Right lobe of liver (tissue), 6 donors: Measurements from ENCODE around the gene IDUA. TPM values are rescaled to one million over a fixed set of nuclear protein-coding genes. Genes with fewer than 3 reads are reported as not detected.

ENCODE experiments used
- ATAC-seq, 4 donors: fragments of 200-7000 bp; cut with Tn5 transposase; one replicate each; pipeline ENCODE4 v1.9.1; 2020; ENCODE audit warnings: mild to moderate bottlenecking in 4 of 4, moderate library complexity in 4 of 4
- DNase-seq, 3 donors: peaks; one replicate each; pipeline ENCODE4 v3.0.0-alpha.2; 2020
- H3K27ac ChIP-seq, 3 donors: fragments of 200-600 bp; one replicate each; pipeline ENCODE4 v1.8.0; 2022
- H3K27me3 ChIP-seq, 2 donors: fragments of 200-600 bp; one replicate each; pipeline ENCODE4 v1.8.0; 2022
- H3K36me3 ChIP-seq, 4 donors: fragments of 200-600 bp; sonication (generic) in 1 of 4; one replicate each; pipeline versions ENCODE4 v1.5.1 to v1.8.0; 2017 to 2022; ENCODE audit warnings: control low read depth in 1 of 4
- H3K4me1 ChIP-seq, 4 donors: fragments of 200-600 bp; sonication (generic) in 1 of 4; one replicate each; pipeline versions ENCODE4 v1.5.1 to v1.8.0; 2017 to 2022; ENCODE audit warnings: control low read depth in 1 of 4
- H3K4me3 ChIP-seq, 3 donors: fragments of 200-600 bp; one replicate each; pipeline ENCODE4 v1.8.0; 2022
- H3K9me3 ChIP-seq, 4 donors: fragments of 200-600 bp; sonication (generic) in 1 of 4; one replicate each; pipeline versions ENCODE4 v1.5.1 to v1.8.0; 2017 to 2022; ENCODE audit warnings: control low read depth in 1 of 4
- POLR2A ChIP-seq: fragments of 450-650 bp; IDR thresholded peaks from one replicate; pipeline ENCODE4 v1.6.1; 2017; ENCODE audit warnings: antibody characterized with exemption, mild to moderate bottlenecking
- WGBS: methylation state at CpG from one replicate; pipeline ENCODE4 v1.1.6; 2018; ENCODE audit warnings: low coverage, low lambda C conversion rate; ENCODE audit not compliant: insufficient coverage; ENCODE audit errors: missing lambda C conversion rate; 5-methylcytosine and 5-hydroxymethylcytosine counted together
- intact Hi-C, 2 donors: fragments of 100-400 bp; cut with DNase I; formaldehyde crosslinking; loops; one replicate each; pipeline versions ENCODE4 v1.11.2 to v1.14.1; 2022
- total RNA-seq, 6 experiments: library from RNA; depleted of rRNA in 2 of 6; stranded (reverse); fragments of >200 nt in 2 of 6; fragmentation: NEBNext Ultra II Directional in 3 of 6; extraction: Animal tissue kit (Norgen Biotek cat#: 25700) in 3 of 6; gene quantifications; one replicate each; pipeline versions ENCODE4 v1.1.0 to v1.2.4, GENCODE V29; 2016 to 2023
- TF ChIP-seq, protein P1 (sequence below), 4 donors: fragments of 200-600 bp in 3 of 4; fragments of 450-650 bp in 1 of 4; IDR thresholded peaks; one replicate each; pipeline versions ENCODE4 v1.5.1 to v1.8.0; 2016 to 2022; ENCODE audit warnings: antibody characterized with exemption in 4 of 4, mild to moderate bottlenecking in 2 of 4
- donor health status: DM: no; HTN: yes; CAD: no.
- donor health status: DM: no; HTN: no; CAD: no.
- donor health status: DM: no; HTN: no; CAD: no.
- donor health status: DM: no; HTN: yes; CAD: no.
- donor health status: DM: no; HTN: yes; CAD: no.

IDUA gene
- total RNA-seq, 6 experiments from 2014 or later, result 4.7 to 15.1 (median 11.0) TPM

DNA sequence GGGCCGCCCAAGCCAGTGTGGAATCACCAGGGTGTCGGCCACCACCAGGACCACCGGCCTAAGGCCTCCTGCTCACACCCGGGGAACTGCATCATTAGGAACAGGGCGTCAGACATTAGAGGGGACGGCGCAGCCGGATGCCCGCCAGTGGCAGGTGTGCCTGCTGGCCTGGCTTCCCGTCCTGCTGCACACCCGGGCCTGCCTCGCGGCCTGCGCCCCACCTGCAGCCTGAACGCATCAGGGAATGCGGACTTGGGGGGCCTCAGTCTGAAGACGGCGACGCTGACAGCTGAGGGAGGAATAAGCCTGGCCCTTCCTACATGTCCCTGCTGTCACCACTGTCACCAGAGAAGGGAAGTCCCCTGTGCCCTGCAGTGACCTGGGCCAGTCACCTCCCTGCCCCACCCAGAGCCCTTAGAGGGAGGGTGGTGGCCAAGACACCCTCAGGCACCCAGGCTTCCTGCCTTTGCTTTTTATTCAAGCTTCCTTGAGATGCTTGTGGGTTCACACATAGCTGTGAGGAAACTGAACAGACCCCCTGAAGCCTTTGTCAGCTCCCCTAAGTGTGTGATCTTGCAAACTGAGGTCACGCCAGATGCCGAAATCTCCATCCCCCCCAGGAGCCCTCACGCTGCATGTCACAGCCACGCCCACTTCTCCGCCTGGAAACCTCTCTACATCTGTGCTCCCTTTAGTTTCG is 16.6 kb upstream of the IDUA start:
- Histone ChIP-seq H3K27me3 (no peaks in the 10 kb centered on the region), H3K36me3 (no peaks in the 10 kb centered on the region), H3K27ac (no peak overlapping the region), H3K4me3 (no peak overlapping the region), H3K4me1 (peaks cover 0 to 21% (median 5%) of the 10 kb centered on the region in 4 donors), H3K9me3 (no peaks in the 10 kb centered on the region)
- intact Hi-C loops, result loop anchor here in 1 of 2 donors (5.0 kb wide), 1 partner anchor 38 kb away; the partner anchor contains the start of genes GAK and TMEM175
- TF ChIP-seq POLR2A, result no peak
- TF ChIP-seq, protein P1, sequence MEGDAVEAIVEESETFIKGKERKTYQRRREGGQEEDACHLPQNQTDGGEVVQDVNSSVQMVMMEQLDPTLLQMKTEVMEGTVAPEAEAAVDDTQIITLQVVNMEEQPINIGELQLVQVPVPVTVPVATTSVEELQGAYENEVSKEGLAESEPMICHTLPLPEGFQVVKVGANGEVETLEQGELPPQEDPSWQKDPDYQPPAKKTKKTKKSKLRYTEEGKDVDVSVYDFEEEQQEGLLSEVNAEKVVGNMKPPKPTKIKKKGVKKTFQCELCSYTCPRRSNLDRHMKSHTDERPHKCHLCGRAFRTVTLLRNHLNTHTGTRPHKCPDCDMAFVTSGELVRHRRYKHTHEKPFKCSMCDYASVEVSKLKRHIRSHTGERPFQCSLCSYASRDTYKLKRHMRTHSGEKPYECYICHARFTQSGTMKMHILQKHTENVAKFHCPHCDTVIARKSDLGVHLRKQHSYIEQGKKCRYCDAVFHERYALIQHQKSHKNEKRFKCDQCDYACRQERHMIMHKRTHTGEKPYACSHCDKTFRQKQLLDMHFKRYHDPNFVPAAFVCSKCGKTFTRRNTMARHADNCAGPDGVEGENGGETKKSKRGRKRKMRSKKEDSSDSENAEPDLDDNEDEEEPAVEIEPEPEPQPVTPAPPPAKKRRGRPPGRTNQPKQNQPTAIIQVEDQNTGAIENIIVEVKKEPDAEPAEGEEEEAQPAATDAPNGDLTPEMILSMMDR (IDR thresholded peaks at IDR 0.05), result no peak
- no peak for DNase-seq
- no peak for ATAC-seq
- WGBS, result 88% methylated on average over 5 of the region's 25 CpGs

DNA sequence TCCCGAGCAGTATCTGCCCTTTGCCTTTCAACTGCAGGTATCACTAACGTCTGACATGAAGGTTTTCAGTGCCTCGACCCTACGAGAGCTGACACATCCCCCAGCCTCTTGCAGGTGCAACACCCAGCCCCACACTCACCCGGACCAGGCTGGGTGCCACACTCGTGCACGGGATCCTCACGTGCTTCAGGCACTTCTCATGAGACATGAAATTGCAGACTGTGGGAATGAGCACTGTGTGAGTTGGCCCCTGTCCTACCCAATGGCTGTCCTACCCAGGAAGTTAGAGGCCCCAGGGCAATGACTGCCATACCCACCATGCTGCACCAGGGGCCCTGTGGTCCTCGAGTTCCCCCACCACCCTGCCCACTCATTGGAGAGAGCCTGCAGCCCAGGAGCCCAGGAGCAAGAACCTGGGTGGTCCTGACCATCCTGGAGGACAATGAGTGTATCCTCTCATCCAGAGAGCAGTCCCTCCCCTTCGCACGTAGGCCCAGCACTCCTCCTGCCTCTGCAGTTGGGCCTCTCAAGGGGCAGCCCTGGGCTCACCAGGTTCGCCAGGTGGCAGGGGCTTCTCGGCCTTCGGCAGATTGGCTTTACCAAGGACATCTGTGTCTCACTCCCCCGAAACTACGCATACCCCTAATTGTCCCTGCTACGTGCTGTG is 15.9 kb upstream of the IDUA start:
- 100% methylated on average over 5 of the region's 17 CpGs for WGBS

DNA sequence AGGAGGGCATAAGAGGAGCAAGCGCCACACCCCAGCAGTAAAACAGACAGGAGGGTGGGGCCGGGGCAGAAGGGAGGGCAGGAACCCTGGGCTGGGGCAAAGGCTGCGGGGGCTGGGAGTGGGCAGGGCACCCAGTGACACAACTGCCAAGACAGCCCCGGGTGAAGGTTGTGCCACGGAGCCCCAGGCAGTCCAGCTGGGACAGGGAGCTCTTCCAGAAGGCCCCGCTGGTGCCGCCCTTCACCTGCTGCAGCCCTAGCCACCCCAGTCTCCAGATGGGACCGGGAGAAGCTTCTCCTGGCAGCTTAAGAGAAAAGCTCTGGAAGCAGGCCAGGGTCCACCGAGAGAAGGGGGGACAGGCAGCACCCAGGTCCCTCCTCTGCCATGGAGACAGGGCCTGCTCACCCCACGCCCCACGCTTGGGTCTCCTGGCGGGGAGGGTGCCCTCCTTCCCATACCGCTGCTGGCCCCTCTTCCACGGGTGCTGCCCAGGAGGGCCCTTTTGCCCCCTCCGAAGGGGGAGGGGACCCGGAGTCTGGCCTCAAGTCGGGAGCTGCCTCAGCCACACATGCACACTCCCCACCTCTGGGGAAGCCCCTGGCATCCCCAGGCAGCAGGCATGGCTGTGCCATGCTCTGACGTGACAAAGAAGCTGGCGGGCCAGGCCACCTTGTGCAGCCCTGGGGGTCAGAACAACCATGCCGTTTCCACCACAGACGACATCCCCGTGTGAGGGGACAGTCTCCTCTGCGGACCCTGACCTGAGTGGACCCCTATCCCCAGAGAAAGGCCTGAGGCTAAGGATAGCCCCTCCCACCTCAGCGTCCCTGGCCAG is 15.0 kb upstream of the IDUA start:
- intact Hi-C loops, result loop anchor here in 1 of 2 donors (5.0 kb wide), 1 partner anchor 40 kb away; the partner anchor contains the start of genes GAK and TMEM175
- Histone ChIP-seq H3K36me3 (no peaks in the 10 kb centered on the region), H3K27me3 (no peaks in the 10 kb centered on the region), H3K4me1 (peaks cover 0 to 21% (median 5%) of the 10 kb centered on the region in 4 donors), H3K9me3 (no peaks in the 10 kb centered on the region), H3K27ac (no peak overlapping the region), H3K4me3 (peak overlapping the region in 2 of 3 donors; percentile 61 to 68)
- ATAC-seq (no peak), DNase-seq (peak in 1 of 3 donors; percentile 64)
- TF ChIP-seq, protein P1 (IDR thresholded peaks at IDR 0.05), result no peak
- no peak for TF ChIP-seq POLR2A
- 53% methylated on average over 3 of the region's 24 CpGs for WGBS

More for the DNA sequence above, 15.9 kb upstream of the IDUA start:
- H3K27ac ChIP-seq, result no peak overlapping the region
- no peak overlapping the region for H3K4me3 ChIP-seq
- ATAC-seq, result no peak
- H3K36me3 ChIP-seq, result no peaks in the 10 kb centered on the region
- H3K27me3 ChIP-seq, result no peaks in the 10 kb centered on the region
- H3K4me1 ChIP-seq, result peaks cover 0 to 21% (median 5%) of the 10 kb centered on the region in 4 donors
- H3K9me3 ChIP-seq, result no peaks in the 10 kb centered on the region
- intact Hi-C loops, result loop anchor here in 1 of 2 donors (5.0 kb wide), 1 partner anchor 39 kb away; the partner anchor contains the start of genes GAK and TMEM175
- no peak for TF ChIP-seq POLR2A
- TF ChIP-seq, protein P1 (IDR thresholded peaks at IDR 0.05), result no peak
- no peak for DNase-seq
